H9 (cell line): ENCODE data around the gene ARID1B. TPM values are rescaled to one million over a fixed set of nuclear protein-coding genes. Genes with fewer than 3 reads are reported as not detected.

Experiments
- DNase-seq: peaks from one replicate; pipeline ENCODE4 v3.0.0-alpha.2; 2017
- H2AFZ ChIP-seq: one replicate; pipeline ENCODE4 v1.6.1; 2013; ENCODE audit warnings: mild to moderate bottlenecking, low read length, control low read depth, moderate library complexity
- H2AK5ac ChIP-seq: 2 replicates; pipeline ENCODE4 v1.6.1; 2013; ENCODE audit warnings: low read length, control low read depth, mixed read lengths; ENCODE audit not compliant: insufficient read length
- H2BK120ac ChIP-seq: one replicate; pipeline ENCODE4 v1.6.1; 2013; ENCODE audit warnings: low read depth, mild to moderate bottlenecking, low read length, control low read depth, inconsistent platforms; ENCODE audit not compliant: poor library complexity, severe bottlenecking
- H2BK12ac ChIP-seq: 2 replicates; pipeline ENCODE4 v1.6.1; 2013; ENCODE audit warnings: low read length, control low read depth, mixed read lengths, low read depth; ENCODE audit not compliant: insufficient read length
- H2BK15ac ChIP-seq: 2 replicates; pipeline ENCODE4 v1.6.1; 2013; ENCODE audit warnings: low read depth, low read length, control low read depth
- H2BK20ac ChIP-seq: one replicate; pipeline ENCODE4 v1.6.1; 2013; ENCODE audit warnings: low read depth, mild to moderate bottlenecking, low read length, control low read depth, inconsistent platforms; ENCODE audit not compliant: poor library complexity, severe bottlenecking
- H2BK5ac ChIP-seq: 2 replicates; pipeline ENCODE4 v1.6.1; 2013; ENCODE audit warnings: low read length, control low read depth, mixed read lengths; ENCODE audit not compliant: insufficient read length
- H3K14ac ChIP-seq: 2 replicates; pipeline ENCODE4 v1.6.1; 2013; ENCODE audit warnings: low read length, control low read depth; ENCODE audit not compliant: insufficient read depth
- H3K18ac ChIP-seq: 2 replicates; pipeline ENCODE4 v1.6.1; 2013; ENCODE audit warnings: low read depth, mild to moderate bottlenecking, mixed read lengths, low read length, control low read depth; ENCODE audit not compliant: insufficient read length
- H3K23ac ChIP-seq: 2 replicates; pipeline ENCODE4 v1.6.1; 2013; ENCODE audit warnings: low read length, control low read depth, mixed read lengths, low read depth; ENCODE audit not compliant: insufficient read length
- H3K23me2 ChIP-seq: 2 replicates; pipeline ENCODE4 v1.6.1; 2013; ENCODE audit warnings: low read depth, mild to moderate bottlenecking, mixed read lengths, low read length, control low read depth; ENCODE audit not compliant: insufficient read length, poor library complexity, severe bottlenecking
- H3K27ac ChIP-seq: 2 replicates; pipeline ENCODE4 v1.5.1; 2013; ENCODE audit warnings: low read length, control low read depth, mixed read lengths, low read depth; ENCODE audit not compliant: insufficient read length
- H3K27me3 ChIP-seq: 2 replicates; pipeline ENCODE4 v1.6.1; 2013; ENCODE audit warnings: low read length, control low read depth, inconsistent platforms; ENCODE audit not compliant: insufficient read depth
- H3K4ac ChIP-seq: 2 replicates; pipeline ENCODE4 v1.6.1; 2013; ENCODE audit warnings: low read depth, mild to moderate bottlenecking, control low read depth, inconsistent platforms, low read length, moderate library complexity
- H3K4me1 ChIP-seq: 2 replicates; pipeline ENCODE4 v1.6.1; 2013; ENCODE audit warnings: low read length, control low read depth, inconsistent platforms; ENCODE audit not compliant: insufficient read depth
- H3K4me2 ChIP-seq: 2 replicates; pipeline ENCODE4 v1.6.1; 2013; ENCODE audit warnings: low read length, control low read depth, mixed read lengths; ENCODE audit not compliant: insufficient read length, insufficient read depth
- H3K56ac ChIP-seq: 2 replicates; pipeline ENCODE4 v1.6.1; 2013; ENCODE audit warnings: low read depth, mild to moderate bottlenecking, mixed read lengths, low read length, control low read depth; ENCODE audit not compliant: insufficient read length
- H3K79me1 ChIP-seq: 2 replicates; pipeline ENCODE4 v1.6.1; 2013; ENCODE audit warnings: low read depth, mild to moderate bottlenecking, moderate library complexity, low read length, control low read depth, inconsistent platforms; ENCODE audit not compliant: insufficient read depth, poor library complexity, severe bottlenecking
- H3K79me2 ChIP-seq: 2 replicates; pipeline ENCODE4 v1.6.1; 2013; ENCODE audit warnings: low read length, control low read depth, inconsistent platforms; ENCODE audit not compliant: insufficient read depth
- H3K9ac ChIP-seq: 2 replicates; pipeline ENCODE4 v1.6.1; 2013; ENCODE audit warnings: low read length, control low read depth, mixed read lengths; ENCODE audit not compliant: insufficient read length; ENCODE audit errors: extremely low read depth
- H3K9me3 ChIP-seq: one replicate; pipeline ENCODE4 v1.6.1; 2013; ENCODE audit warnings: low read depth, low read length, inconsistent platforms; ENCODE audit not compliant: control insufficient read depth
- H3T11ph ChIP-seq: one replicate; pipeline ENCODE4 v1.6.1; 2013; ENCODE audit warnings: mild to moderate bottlenecking, low read length, control low read depth, inconsistent platforms
- H4K20me1 ChIP-seq: one replicate; pipeline ENCODE4 v1.6.1; 2013; ENCODE audit not compliant: control insufficient read depth, insufficient read length, insufficient read depth
- H4K5ac ChIP-seq: 2 replicates; pipeline ENCODE4 v1.6.1; 2013; ENCODE audit warnings: low read depth, mild to moderate bottlenecking, mixed read lengths, low read length, control low read depth; ENCODE audit not compliant: insufficient read length
- H4K8ac ChIP-seq: replicated peaks from 2 replicates; pipeline ENCODE4 v1.6.1; 2013; ENCODE audit warnings: low read length, control low read depth, mixed read lengths, low read depth; ENCODE audit not compliant: insufficient read length
- H4K91ac ChIP-seq: 2 replicates; pipeline ENCODE4 v1.6.1; 2013; ENCODE audit warnings: low read depth, mild to moderate bottlenecking, moderate library complexity, mixed read lengths, low read length, control low read depth; ENCODE audit not compliant: insufficient read length
- H3K27ac Mint-ChIP-seq, 3 experiments: 2 replicates in 2 of 3; 3 replicates in 1 of 3; pipeline ENCODE4 v1.8.0; 2020 to 2021; ENCODE audit warnings: mixed read lengths in 3 of 3, mild to moderate bottlenecking in 1 of 3, moderate library complexity in 1 of 3
- H3K27me3 Mint-ChIP-seq: 2 replicates; pipeline ENCODE4 v1.8.0; 2021; ENCODE audit warnings: low read depth, mild to moderate bottlenecking, moderate library complexity, mixed read lengths
- H3K36me3 Mint-ChIP-seq, 3 experiments: 2 replicates in 2 of 3; 3 replicates in 1 of 3; pipeline ENCODE4 v1.8.0; 2020 to 2021; ENCODE audit warnings: low read depth in 3 of 3, mixed read lengths in 3 of 3; ENCODE audit not compliant: insufficient read depth in 1 of 3
- H3K4me1 Mint-ChIP-seq, 2 experiments: 2 replicates each; pipeline ENCODE4 v1.8.0; 2020; ENCODE audit warnings: mixed read lengths in 2 of 2
- H3K4me3 Mint-ChIP-seq, 2 experiments: 2 replicates in 1 of 2; 3 replicates in 1 of 2; pipeline ENCODE4 v1.8.0; 2020 to 2021; ENCODE audit warnings: mild to moderate bottlenecking in 2 of 2, mixed read lengths in 2 of 2, moderate library complexity in 1 of 2
- H3K9me3 Mint-ChIP-seq, 2 experiments: 2 replicates in 1 of 2; 3 replicates in 1 of 2; pipeline ENCODE4 v1.8.0; 2020; ENCODE audit warnings: mild to moderate bottlenecking in 2 of 2, mixed read lengths in 2 of 2, moderate library complexity in 1 of 2
- WGBS: extraction: QIAGEN DNeasy Blood & Tissue Kit; methylation state at CpG from one replicate; pipeline ENCODE4 v1.1.7; 2013; ENCODE audit warnings: missing lambda C conversion rate, low lambda C conversion rate, mixed read lengths; ENCODE audit not compliant: insufficient read length; ENCODE audit errors: extremely low coverage; 5-methylcytosine and 5-hydroxymethylcytosine counted together
- total RNA-seq: library from RNA; stranded (reverse); gene quantifications from 2 replicates; pipeline ENCODE4 v1.2.1, GENCODE V29; 2021
- TF ChIP-seq, protein P1 (sequence below): fragments of 200-600 bp; sonication (generic); conservative IDR thresholded peaks from 3 replicates; pipeline ENCODE4 v1.8.0; 2021; ENCODE audit warnings: antibody characterized with exemption, mild to moderate bottlenecking

Gene ARID1B
- total RNA-seq, 1 experiment from 2014 or later: 88.2 TPM

- H2BK15ac ChIP-seq: no peak overlapping the region
- no peak overlapping the region for H2BK5ac ChIP-seq
- Mint-ChIP-seq H3K9me3 (no peaks in the 10 kb centered on the region), H3K4me1 (peaks cover 47 to 56% of the 10 kb centered on the region in 2 experiments), H3K27me3 (no peaks in the 10 kb centered on the region), H3K36me3 (no peaks in the 10 kb centered on the region; a peak in 3 of 7 replicates), H3K4me3 (no peak overlapping the region; a peak in 1 of 5 replicates), H3K27ac (peak overlapping the region in 1 of 3 experiments; percentile 76; a peak in 2 of 7 replicates)
- no peak overlapping the region for H4K91ac ChIP-seq
- no peaks in the 10 kb centered on the region for H3K9me3 ChIP-seq
- H2AK5ac ChIP-seq: no peak overlapping the region
- H2BK120ac ChIP-seq: no peak overlapping the region
- H3T11ph ChIP-seq: no peak overlapping the region
- no peak overlapping the region for H4K8ac ChIP-seq
- H3K14ac ChIP-seq: no peak overlapping the region
- 100% methylated on average over 2 of the region's 10 CpGs for WGBS
- no peak overlapping the region for H3K4me2 ChIP-seq
- peaks cover 12% of the 10 kb centered on the region; the same call in 1 of the 2 replicates for H3K4me1 ChIP-seq
- H2BK12ac ChIP-seq: no peak overlapping the region
- no peak overlapping the region for H3K23ac ChIP-seq
- no peak overlapping the region for H3K56ac ChIP-seq
- DNase-seq: no peak
- peaks cover 2% of the 10 kb centered on the region; the same call in 1 of the 2 replicates for H3K79me2 ChIP-seq
- H3K79me1 ChIP-seq: no peaks in the 10 kb centered on the region
- TF ChIP-seq, protein P1, sequence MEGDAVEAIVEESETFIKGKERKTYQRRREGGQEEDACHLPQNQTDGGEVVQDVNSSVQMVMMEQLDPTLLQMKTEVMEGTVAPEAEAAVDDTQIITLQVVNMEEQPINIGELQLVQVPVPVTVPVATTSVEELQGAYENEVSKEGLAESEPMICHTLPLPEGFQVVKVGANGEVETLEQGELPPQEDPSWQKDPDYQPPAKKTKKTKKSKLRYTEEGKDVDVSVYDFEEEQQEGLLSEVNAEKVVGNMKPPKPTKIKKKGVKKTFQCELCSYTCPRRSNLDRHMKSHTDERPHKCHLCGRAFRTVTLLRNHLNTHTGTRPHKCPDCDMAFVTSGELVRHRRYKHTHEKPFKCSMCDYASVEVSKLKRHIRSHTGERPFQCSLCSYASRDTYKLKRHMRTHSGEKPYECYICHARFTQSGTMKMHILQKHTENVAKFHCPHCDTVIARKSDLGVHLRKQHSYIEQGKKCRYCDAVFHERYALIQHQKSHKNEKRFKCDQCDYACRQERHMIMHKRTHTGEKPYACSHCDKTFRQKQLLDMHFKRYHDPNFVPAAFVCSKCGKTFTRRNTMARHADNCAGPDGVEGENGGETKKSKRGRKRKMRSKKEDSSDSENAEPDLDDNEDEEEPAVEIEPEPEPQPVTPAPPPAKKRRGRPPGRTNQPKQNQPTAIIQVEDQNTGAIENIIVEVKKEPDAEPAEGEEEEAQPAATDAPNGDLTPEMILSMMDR: no peak
- H3K4ac ChIP-seq: no peak overlapping the region
- H3K9ac ChIP-seq: no peak overlapping the region
- no peaks in the 10 kb centered on the region for H3K27me3 ChIP-seq
- no peaks in the 10 kb centered on the region for H4K20me1 ChIP-seq
- no peaks in the 10 kb centered on the region for H3K23me2 ChIP-seq
- H3K27ac ChIP-seq: no peak overlapping the region
- no peak overlapping the region for H4K5ac ChIP-seq
- H2BK20ac ChIP-seq: no peak overlapping the region
- H2AFZ ChIP-seq: no peak overlapping the region
- no peak overlapping the region for H3K18ac ChIP-seq
Measured at GRCh38 chr6:156963712-156964700, 186.8 kb downstream of the ARID1B start.
